Osteoblast (primary cell): Measurements from ENCODE around the gene ATP1A3. TPM values are rescaled to one million over a fixed set of nuclear protein-coding genes. Genes with fewer than 3 reads are reported as not detected.
A peak's percentile ranks its signal among the peaks of the same experiment; 100 is the strongest.

Experiments
- DNase-seq: peaks from one replicate; pipeline ENCODE4 v3.0.0; 2011; ENCODE audit warnings: low spot score, mixed read lengths; ENCODE audit not compliant: insufficient read length; ENCODE audit errors: missing footprints
- H2AFZ ChIP-seq: 2 replicates; pipeline ENCODE4 v1.6.0; 2011; ENCODE audit warnings: mild to moderate bottlenecking, low read length
- H3K27ac ChIP-seq: 2 replicates; pipeline ENCODE4 v1.5.1; 2011; ENCODE audit warnings: mild to moderate bottlenecking, low read depth, low read length, moderate library complexity
- H3K27me3 ChIP-seq: 2 replicates; pipeline ENCODE4 v1.6.0; 2012; ENCODE audit warnings: mild to moderate bottlenecking, control low read depth, inconsistent platforms, low read length, moderate library complexity; ENCODE audit not compliant: insufficient read depth
- H3K36me3 ChIP-seq: 2 replicates; pipeline ENCODE4 v1.5.1; 2011; ENCODE audit warnings: mild to moderate bottlenecking, low read length, control low read depth, moderate library complexity; ENCODE audit not compliant: insufficient read depth
- H3K4me1 ChIP-seq: 2 replicates; pipeline ENCODE4 v1.5.1; 2011; ENCODE audit warnings: mild to moderate bottlenecking, low read length, control low read depth, moderate library complexity; ENCODE audit not compliant: insufficient read depth
- H3K4me2 ChIP-seq: 2 replicates; pipeline ENCODE4 v1.6.0; 2011; ENCODE audit warnings: mild to moderate bottlenecking, low read length; ENCODE audit not compliant: insufficient read depth
- H3K4me3 ChIP-seq: fragments of 200-600 bp; sonication (generic); 3 replicates; pipeline ENCODE4 v1.5.1; 2012; ENCODE audit warnings: mild to moderate bottlenecking, low read length, inconsistent platforms; ENCODE audit not compliant: insufficient read depth
- H3K79me2 ChIP-seq: 2 replicates; pipeline ENCODE4 v1.6.0; 2012; ENCODE audit warnings: mild to moderate bottlenecking, low read length, control low read depth, inconsistent platforms; ENCODE audit not compliant: insufficient read depth
- H3K9me3 ChIP-seq: 2 replicates; pipeline ENCODE4 v1.5.1; 2011; ENCODE audit warnings: low read depth, low read length, control low read depth
- H4K20me1 ChIP-seq: 2 replicates; pipeline ENCODE4 v1.6.0; 2012; ENCODE audit warnings: mild to moderate bottlenecking, low read length, control low read depth; ENCODE audit not compliant: insufficient read depth
- total RNA-seq: library from RNA; depleted of rRNA; stranded (reverse); fragments of >200 nt; gene quantifications from 2 replicates; pipeline ENCODE4 v1.2.3, GENCODE V29; 2012
- TF ChIP-seq, protein P1 (sequence below): IDR thresholded peaks from 2 replicates; pipeline ENCODE4 v1.5.1; 2011; ENCODE audit warnings: mild to moderate bottlenecking, low read depth, low read length, moderate library complexity; ENCODE audit errors: extremely low read depth

The ATP1A3 gene
- total RNA-seq, 1 donor, result under 0.01 TPM

- H3K4me2 ChIP-seq, result peak overlapping the region; percentile 89
- peaks cover 9% of the 10 kb centered on the region for H3K4me1 ChIP-seq
- H4K20me1 ChIP-seq, result peaks cover 15% of the 10 kb centered on the region
- H3K79me2 ChIP-seq, result peaks cover 7% of the 10 kb centered on the region
- TF ChIP-seq, protein P1, sequence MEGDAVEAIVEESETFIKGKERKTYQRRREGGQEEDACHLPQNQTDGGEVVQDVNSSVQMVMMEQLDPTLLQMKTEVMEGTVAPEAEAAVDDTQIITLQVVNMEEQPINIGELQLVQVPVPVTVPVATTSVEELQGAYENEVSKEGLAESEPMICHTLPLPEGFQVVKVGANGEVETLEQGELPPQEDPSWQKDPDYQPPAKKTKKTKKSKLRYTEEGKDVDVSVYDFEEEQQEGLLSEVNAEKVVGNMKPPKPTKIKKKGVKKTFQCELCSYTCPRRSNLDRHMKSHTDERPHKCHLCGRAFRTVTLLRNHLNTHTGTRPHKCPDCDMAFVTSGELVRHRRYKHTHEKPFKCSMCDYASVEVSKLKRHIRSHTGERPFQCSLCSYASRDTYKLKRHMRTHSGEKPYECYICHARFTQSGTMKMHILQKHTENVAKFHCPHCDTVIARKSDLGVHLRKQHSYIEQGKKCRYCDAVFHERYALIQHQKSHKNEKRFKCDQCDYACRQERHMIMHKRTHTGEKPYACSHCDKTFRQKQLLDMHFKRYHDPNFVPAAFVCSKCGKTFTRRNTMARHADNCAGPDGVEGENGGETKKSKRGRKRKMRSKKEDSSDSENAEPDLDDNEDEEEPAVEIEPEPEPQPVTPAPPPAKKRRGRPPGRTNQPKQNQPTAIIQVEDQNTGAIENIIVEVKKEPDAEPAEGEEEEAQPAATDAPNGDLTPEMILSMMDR, result no peak
- DNase-seq, result peak; percentile 98
- H3K36me3 ChIP-seq, result peaks cover 14% of the 10 kb centered on the region
- H2AFZ ChIP-seq, result peak overlapping the region; percentile 84
- peak overlapping the region; percentile 94 for H3K27ac ChIP-seq
- H3K27me3 ChIP-seq, result no peaks in the 10 kb centered on the region
- H3K9me3 ChIP-seq, result no peaks in the 10 kb centered on the region
- peak overlapping the region; percentile 94 for H3K4me3 ChIP-seq
Observed at GRCh38 chr19:41958367-41959055, 35.5 kb downstream of the ATP1A3 start.

DNA sequence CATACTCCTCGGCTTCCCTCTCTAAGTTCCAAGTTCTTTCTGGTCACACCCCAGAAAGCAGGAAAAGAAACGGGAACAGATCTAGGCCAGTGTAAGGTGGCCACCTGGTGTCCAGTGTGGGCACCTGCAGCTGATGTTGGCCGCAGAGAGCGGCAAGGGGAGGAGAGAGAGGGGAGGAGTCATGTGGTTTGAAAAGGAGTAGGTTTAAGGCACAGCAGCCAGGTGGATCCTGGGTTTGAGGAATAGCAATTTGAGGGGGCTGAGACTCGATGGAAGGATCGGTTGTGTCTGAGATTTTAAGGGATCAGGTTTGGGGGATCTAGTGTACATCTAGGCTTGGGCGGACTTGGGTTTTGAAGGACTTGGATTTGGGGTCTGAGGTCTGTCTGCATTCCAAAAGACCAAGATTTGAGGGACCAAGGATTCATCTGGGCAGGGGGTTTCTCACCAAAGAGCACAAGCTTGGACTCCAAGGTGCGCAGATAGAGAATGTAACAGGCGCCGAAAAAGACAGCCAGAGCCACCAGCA is 36.1 kb downstream of the ATP1A3 start:
- Histone ChIP-seq H4K20me1 (peaks cover 15% of the 10 kb centered on the region), H3K36me3 (peaks cover 14% of the 10 kb centered on the region), H3K4me2 (peak overlapping the region; percentile 89), H2AFZ (peak overlapping the region; percentile 84), H3K9me3 (no peaks in the 10 kb centered on the region), H3K4me1 (peaks cover 9% of the 10 kb centered on the region), H3K4me3 (peak overlapping the region; percentile 94), H3K27me3 (no peaks in the 10 kb centered on the region), H3K27ac (peak overlapping the region; percentile 94), H3K79me2 (peaks cover 7% of the 10 kb centered on the region)
- TF ChIP-seq, protein P1, result peak; percentile 84
- peak; percentile 97 for DNase-seq

- Histone ChIP-seq H3K27ac (no peak overlapping the region), H3K79me2 (peaks cover 7% of the 10 kb centered on the region), H3K27me3 (no peaks in the 10 kb centered on the region), H3K9me3 (no peaks in the 10 kb centered on the region), H4K20me1 (peaks cover 15% of the 10 kb centered on the region), H3K36me3 (peaks cover 14% of the 10 kb centered on the region), H3K4me1 (peaks cover 9% of the 10 kb centered on the region), H3K4me3 (no peak overlapping the region), H2AFZ (no peak overlapping the region), H3K4me2 (peak overlapping the region; percentile 89)
- TF ChIP-seq, protein P1, result no peak
- DNase-seq, result peak; percentile 48
Observed at GRCh38 chr19:41957161-41957837, 36.7 kb downstream of the ATP1A3 start.

GRCh38 chr19:41956621-41957020 is 37.4 kb downstream of the ATP1A3 start:
- Histone ChIP-seq H3K36me3 (peaks cover 14% of the 10 kb centered on the region), H3K79me2 (peaks cover 7% of the 10 kb centered on the region), H3K4me2 (no peak overlapping the region), H3K4me1 (peaks cover 9% of the 10 kb centered on the region), H3K9me3 (no peaks in the 10 kb centered on the region), H3K27me3 (no peaks in the 10 kb centered on the region), H2AFZ (no peak overlapping the region), H4K20me1 (peaks cover 15% of the 10 kb centered on the region), H3K27ac (no peak overlapping the region), H3K4me3 (no peak overlapping the region)
- TF ChIP-seq, protein P1, result no peak
- peak; percentile 15 for DNase-seq
